SK-N-SH (cell line): Measurements from ENCODE around the gene HDAC4. TPM values are rescaled to one million over a fixed set of nuclear protein-coding genes. Genes with fewer than 3 reads are reported as not detected.

Source experiments
- CTCF ChIA-PET: fragments of 300-600, 350-600 bp; formaldehyde crosslinking; extraction: SDS; loops from one replicate; lab custom pipeline; 2021; lab: Yijun Ruan, JAX
- POLR2A ChIA-PET: fragments of 350-600 bp; sonication (Branson Sonifier 250); formaldehyde crosslinking; extraction: SDS; loops from one replicate; lab custom pipeline; 2020; ENCODE audit warnings: antibody characterized with exemption, inconsistent platforms; lab: Yijun Ruan, JAX
- DNase-seq: peaks from one replicate; pipeline ENCODE4 v3.0.0; 2012
- H2AFZ ChIP-seq: fragments of 200-600 bp; sonication (generic); 2 replicates; pipeline ENCODE4 v1.8.1; 2016; ENCODE audit warnings: antibody characterized with exemption, mild to moderate bottlenecking, low read depth
- H3F3A ChIP-seq: fragments of 200-600 bp; sonication (generic); replicated peaks from 2 replicates; pipeline ENCODE3; 2016; ENCODE audit warnings: antibody characterized with exemption, mild to moderate bottlenecking; ENCODE audit not compliant: insufficient read depth
- H3K27ac ChIP-seq, 2 experiments: fragments of 200-500 bp in 1 of 2; fragments of 200-600 bp in 1 of 2; sonication (Bioruptor generic) in 1 of 2; sonication (generic), shearing (Covaris generic) in 1 of 2; 2 replicates each; pipeline versions ENCODE4 v1.5.1 to v1.6.1; 2014 to 2016; ENCODE audit warnings: low read depth in 2 of 2, inconsistent platforms in 1 of 2, low read length in 1 of 2, mild to moderate bottlenecking in 1 of 2, mixed read lengths in 1 of 2
- H3K27me3 ChIP-seq: fragments of 200-600 bp; sonication (generic), shearing (Covaris generic); 2 replicates; pipeline ENCODE4 v1.6.1; 2016; ENCODE audit warnings: mixed run types; ENCODE audit not compliant: insufficient read depth
- H3K36me3 ChIP-seq, 2 experiments: fragments of 200-500 bp in 1 of 2; fragments of 200-600 bp in 1 of 2; sonication (Bioruptor generic) in 1 of 2; sonication (generic) in 1 of 2; replicated peaks in 1 of 2; 2 replicates each; pipeline versions ENCODE3 to v1.5.1; 2014 to 2016; ENCODE audit warnings: low read length in 1 of 2, mild to moderate bottlenecking in 1 of 2; ENCODE audit not compliant: insufficient read depth in 2 of 2, control insufficient read depth in 1 of 2
- H3K4me1 ChIP-seq, 2 experiments: fragments of 200-500 bp in 1 of 2; fragments of 200-600 bp in 1 of 2; sonication (Bioruptor generic) in 1 of 2; sonication (generic), shearing (Covaris generic) in 1 of 2; 2 replicates each; pipeline versions ENCODE4 v1.5.1 to v1.6.1; 2014 to 2016; ENCODE audit warnings: low read depth in 1 of 2, low read length in 1 of 2, mixed run types in 1 of 2; ENCODE audit not compliant: insufficient read depth in 2 of 2, control insufficient read depth in 1 of 2
- H3K4me2 ChIP-seq: fragments of 200-600 bp; sonication (generic), shearing (Covaris generic); 2 replicates; pipeline ENCODE4 v1.6.1; 2017; ENCODE audit warnings: mixed run types
- H3K4me3 ChIP-seq, 2 experiments: fragments of 200-500 bp in 1 of 2; fragments of 200-600 bp in 1 of 2; sonication (Bioruptor generic) in 1 of 2; sonication (generic), shearing (Covaris generic) in 1 of 2; 2 replicates each; pipeline versions ENCODE4 v1.5.1 to v1.8.1; 2014 to 2016; ENCODE audit warnings: low read depth in 2 of 2, inconsistent platforms in 1 of 2, low read length in 1 of 2, mild to moderate bottlenecking in 1 of 2, mixed read lengths in 1 of 2, moderate library complexity in 1 of 2
- H3K79me2 ChIP-seq: fragments of 200-600 bp; sonication (generic); 2 replicates; pipeline ENCODE4 v1.8.1; 2017; ENCODE audit warnings: mild to moderate bottlenecking; ENCODE audit not compliant: insufficient read depth
- H3K9ac ChIP-seq: fragments of 200-600 bp; sonication (generic); 2 replicates; pipeline ENCODE4 v1.6.1; 2017; ENCODE audit warnings: mixed run types
- H3K9me2 ChIP-seq: fragments of 200-600 bp; sonication (generic); 2 replicates; pipeline ENCODE4 v1.6.1; 2017; ENCODE audit warnings: mixed run types
- H3K9me3 ChIP-seq: fragments of 200-600 bp; sonication (generic); 2 replicates; pipeline ENCODE4 v1.6.1; 2017; ENCODE audit warnings: mixed run types, mild to moderate bottlenecking, moderate library complexity
- H4K20me1 ChIP-seq: fragments of 200-600 bp; sonication (generic); 2 replicates; pipeline ENCODE4 v1.6.1; 2017; ENCODE audit warnings: mild to moderate bottlenecking, mixed run types; ENCODE audit not compliant: insufficient read depth
- CHD2 ChIP-seq: fragments of 150-350 bp; IDR thresholded peaks from 2 replicates; pipeline ENCODE4 v1.6.1; 2018; ENCODE audit warnings: low read length; ENCODE audit not compliant: partially characterized antibody
- ELF1 ChIP-seq: IDR thresholded peaks from 2 replicates; pipeline ENCODE4 v1.4.0; 2012
- EP300 ChIP-seq, 2 experiments: IDR thresholded peaks; 2 replicates each; pipeline versions ENCODE4 v1.4.0 to v1.6.1; 2012; ENCODE audit warnings: borderline replicate concordance in 1 of 2, low read depth in 1 of 2, low read length in 1 of 2
- EZH2phosphoT487 ChIP-seq: fragments of 200-600 bp; sonication (generic); IDR thresholded peaks from 2 replicates; pipeline ENCODE4 v1.6.1; 2017; ENCODE audit warnings: low read depth, mixed run types, mild to moderate bottlenecking, antibody characterized with exemption, moderate library complexity, borderline replicate concordance
- FOXJ3 ChIP-seq: sonication (generic); formaldehyde crosslinking; IDR thresholded peaks from 2 replicates; pipeline ENCODE4 v1.5.1; 2020; ENCODE audit warnings: mild to moderate bottlenecking, missing genetic modification reagents
- GATA2 ChIP-seq: sonication (generic); formaldehyde crosslinking; IDR thresholded peaks from 2 replicates; pipeline ENCODE4 v1.5.0; 2020; ENCODE audit warnings: mild to moderate bottlenecking, missing genetic modification reagents
- IRF3 ChIP-seq: fragments of 150-350 bp; IDR thresholded peaks from 2 replicates; pipeline ENCODE4 v1.6.1; 2016; ENCODE audit warnings: mild to moderate bottlenecking, low read depth, low read length
- MXI1 ChIP-seq: IDR thresholded peaks from 2 replicates; pipeline ENCODE4 v1.6.1; 2012; ENCODE audit warnings: mild to moderate bottlenecking, low read depth, low read length, improper control_type of control experiment
- NRF1 ChIP-seq: IDR thresholded peaks from 2 replicates; pipeline ENCODE4 v1.6.1; 2012; ENCODE audit warnings: low read depth, mild to moderate bottlenecking, low read length
- POLR2AphosphoS5 ChIP-seq: IDR thresholded peaks from 2 replicates; pipeline ENCODE4 v1.6.1; 2012; ENCODE audit warnings: low read depth, low read length
- RAD21 ChIP-seq: IDR thresholded peaks from 2 replicates; pipeline ENCODE4 v1.6.1; 2012; ENCODE audit warnings: mild to moderate bottlenecking, low read length
- RFX5 ChIP-seq: IDR thresholded peaks from 2 replicates; pipeline ENCODE4 v1.6.1; 2012; ENCODE audit warnings: mild to moderate bottlenecking, improper control_type of control experiment, low read length
- TAF1 ChIP-seq: IDR thresholded peaks from 2 replicates; pipeline ENCODE4 v1.6.1; 2012; ENCODE audit warnings: low read depth, mild to moderate bottlenecking, low read length, moderate library complexity, borderline replicate concordance
- TCF12 ChIP-seq: IDR thresholded peaks from 2 replicates; pipeline ENCODE4 v1.4.0; 2012
- USF1 ChIP-seq: IDR thresholded peaks from 2 replicates; pipeline ENCODE4 v1.4.0; 2012; ENCODE audit warnings: low read depth, borderline replicate concordance
- WGBS: methylation state at CpG from one replicate; pipeline ENCODE4 v1.1.6; 2017; ENCODE audit warnings: low lambda C conversion rate; 5-methylcytosine and 5-hydroxymethylcytosine counted together
- polyA plus RNA-seq, 3 experiments: library from polyadenylated mRNA; depleted of rRNA; stranded (reverse); fragments of >200 nt; gene quantifications; 2 replicates each; pipeline ENCODE4 v1.2.3, GENCODE V29; 2012
- TF ChIP-seq, protein P1 (sequence below): IDR thresholded peaks from 2 replicates; pipeline ENCODE4; 2012
- TF ChIP-seq, protein P2 (sequence below): IDR thresholded peaks from 2 replicates; pipeline ENCODE4 v1.6.1; 2012; ENCODE audit warnings: mild to moderate bottlenecking, low read depth, low read length, moderate library complexity
- TF ChIP-seq, protein P3 (sequence below): IDR thresholded peaks from 2 replicates; pipeline ENCODE4 v1.4.0; 2012; ENCODE audit warnings: low read depth
- TF ChIP-seq, protein P4 (sequence below): fragments of 200-600 bp; sonication (generic); IDR thresholded peaks from 2 replicates; pipeline ENCODE4 v1.6.1; 2017; ENCODE audit warnings: antibody characterized with exemption, mild to moderate bottlenecking, moderate library complexity

HDAC4 gene
- polyA plus RNA-seq, 1 of the 3 experiments (the other 2 are of a cell fraction): 5.5 TPM

GRCh38 chr2:239337122-239337876, 63.5 kb downstream of the HDAC4 start:
- CTCF ChIA-PET: interaction anchor here (0.6 kb wide), 1 partner anchor 1592 kb away, joined by 3 read pairs; no protein-coding TSS in a partner anchor
- POLR2A ChIA-PET: no interaction called here
- H3K4me1 ChIP-seq: peaks cover 0 to 15% of the 10 kb centered on the region in 2 experiments; a peak in 2 of 4 replicates
- peaks cover 10% of the 10 kb centered on the region; the same call in 1 of the 2 replicates for H3K79me2 ChIP-seq
- H3K27me3 ChIP-seq: no peaks in the 10 kb centered on the region
- H4K20me1 ChIP-seq: no peaks in the 10 kb centered on the region
- no peak overlapping the region for H2AFZ ChIP-seq
- no peaks in the 10 kb centered on the region for H3K36me3 ChIP-seq
- H3K4me2 ChIP-seq: no peak overlapping the region
- H3F3A ChIP-seq: peaks cover 7% of the 10 kb centered on the region
- no peak for DNase-seq
- H3K9ac ChIP-seq: no peak overlapping the region
- H3K27ac ChIP-seq: no peak overlapping the region; a peak in 1 of 4 replicates
- TF ChIP-seq, protein P1, sequence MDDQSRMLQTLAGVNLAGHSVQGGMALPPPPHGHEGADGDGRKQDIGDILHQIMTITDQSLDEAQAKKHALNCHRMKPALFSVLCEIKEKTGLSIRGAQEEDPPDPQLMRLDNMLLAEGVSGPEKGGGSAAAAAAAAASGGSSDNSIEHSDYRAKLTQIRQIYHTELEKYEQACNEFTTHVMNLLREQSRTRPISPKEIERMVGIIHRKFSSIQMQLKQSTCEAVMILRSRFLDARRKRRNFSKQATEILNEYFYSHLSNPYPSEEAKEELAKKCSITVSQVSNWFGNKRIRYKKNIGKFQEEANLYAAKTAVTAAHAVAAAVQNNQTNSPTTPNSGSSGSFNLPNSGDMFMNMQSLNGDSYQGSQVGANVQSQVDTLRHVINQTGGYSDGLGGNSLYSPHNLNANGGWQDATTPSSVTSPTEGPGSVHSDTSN: no peak
- TF ChIP-seq, protein P2, sequence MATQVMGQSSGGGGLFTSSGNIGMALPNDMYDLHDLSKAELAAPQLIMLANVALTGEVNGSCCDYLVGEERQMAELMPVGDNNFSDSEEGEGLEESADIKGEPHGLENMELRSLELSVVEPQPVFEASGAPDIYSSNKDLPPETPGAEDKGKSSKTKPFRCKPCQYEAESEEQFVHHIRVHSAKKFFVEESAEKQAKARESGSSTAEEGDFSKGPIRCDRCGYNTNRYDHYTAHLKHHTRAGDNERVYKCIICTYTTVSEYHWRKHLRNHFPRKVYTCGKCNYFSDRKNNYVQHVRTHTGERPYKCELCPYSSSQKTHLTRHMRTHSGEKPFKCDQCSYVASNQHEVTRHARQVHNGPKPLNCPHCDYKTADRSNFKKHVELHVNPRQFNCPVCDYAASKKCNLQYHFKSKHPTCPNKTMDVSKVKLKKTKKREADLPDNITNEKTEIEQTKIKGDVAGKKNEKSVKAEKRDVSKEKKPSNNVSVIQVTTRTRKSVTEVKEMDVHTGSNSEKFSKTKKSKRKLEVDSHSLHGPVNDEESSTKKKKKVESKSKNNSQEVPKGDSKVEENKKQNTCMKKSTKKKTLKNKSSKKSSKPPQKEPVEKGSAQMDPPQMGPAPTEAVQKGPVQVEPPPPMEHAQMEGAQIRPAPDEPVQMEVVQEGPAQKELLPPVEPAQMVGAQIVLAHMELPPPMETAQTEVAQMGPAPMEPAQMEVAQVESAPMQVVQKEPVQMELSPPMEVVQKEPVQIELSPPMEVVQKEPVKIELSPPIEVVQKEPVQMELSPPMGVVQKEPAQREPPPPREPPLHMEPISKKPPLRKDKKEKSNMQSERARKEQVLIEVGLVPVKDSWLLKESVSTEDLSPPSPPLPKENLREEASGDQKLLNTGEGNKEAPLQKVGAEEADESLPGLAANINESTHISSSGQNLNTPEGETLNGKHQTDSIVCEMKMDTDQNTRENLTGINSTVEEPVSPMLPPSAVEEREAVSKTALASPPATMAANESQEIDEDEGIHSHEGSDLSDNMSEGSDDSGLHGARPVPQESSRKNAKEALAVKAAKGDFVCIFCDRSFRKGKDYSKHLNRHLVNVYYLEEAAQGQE: no peak
- TF ChIP-seq FOXJ3 (CRISPR knock-in tag): no peak
- TF ChIP-seq, protein P3, sequence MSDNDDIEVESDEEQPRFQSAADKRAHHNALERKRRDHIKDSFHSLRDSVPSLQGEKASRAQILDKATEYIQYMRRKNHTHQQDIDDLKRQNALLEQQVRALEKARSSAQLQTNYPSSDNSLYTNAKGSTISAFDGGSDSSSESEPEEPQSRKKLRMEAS: no peak
- no peak for TF ChIP-seq CHD2
- TF ChIP-seq EP300 (IDR thresholded peaks at IDR 0.05; ENCODE audit: borderline replicate concordance in 1 of 2, low read depth in 1 of 2, low read length in 1 of 2): no peak
- no peak for TF ChIP-seq RAD21
- TF ChIP-seq ELF1: no peak
- no peak for TF ChIP-seq POLR2AphosphoS5
- no peak for TF ChIP-seq IRF3
- no peak for TF ChIP-seq USF1
- TF ChIP-seq EZH2phosphoT487: no peak
- no peak for TF ChIP-seq NRF1
- TF ChIP-seq RFX5: no peak
- TF ChIP-seq, protein P4, sequence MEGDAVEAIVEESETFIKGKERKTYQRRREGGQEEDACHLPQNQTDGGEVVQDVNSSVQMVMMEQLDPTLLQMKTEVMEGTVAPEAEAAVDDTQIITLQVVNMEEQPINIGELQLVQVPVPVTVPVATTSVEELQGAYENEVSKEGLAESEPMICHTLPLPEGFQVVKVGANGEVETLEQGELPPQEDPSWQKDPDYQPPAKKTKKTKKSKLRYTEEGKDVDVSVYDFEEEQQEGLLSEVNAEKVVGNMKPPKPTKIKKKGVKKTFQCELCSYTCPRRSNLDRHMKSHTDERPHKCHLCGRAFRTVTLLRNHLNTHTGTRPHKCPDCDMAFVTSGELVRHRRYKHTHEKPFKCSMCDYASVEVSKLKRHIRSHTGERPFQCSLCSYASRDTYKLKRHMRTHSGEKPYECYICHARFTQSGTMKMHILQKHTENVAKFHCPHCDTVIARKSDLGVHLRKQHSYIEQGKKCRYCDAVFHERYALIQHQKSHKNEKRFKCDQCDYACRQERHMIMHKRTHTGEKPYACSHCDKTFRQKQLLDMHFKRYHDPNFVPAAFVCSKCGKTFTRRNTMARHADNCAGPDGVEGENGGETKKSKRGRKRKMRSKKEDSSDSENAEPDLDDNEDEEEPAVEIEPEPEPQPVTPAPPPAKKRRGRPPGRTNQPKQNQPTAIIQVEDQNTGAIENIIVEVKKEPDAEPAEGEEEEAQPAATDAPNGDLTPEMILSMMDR: no peak
- no peak for TF ChIP-seq TAF1
- TF ChIP-seq GATA2: no peak
- no peak for TF ChIP-seq MXI1
- TF ChIP-seq TCF12: no peak
- H3K4me3 ChIP-seq: no peak overlapping the region
- H3K9me2 ChIP-seq: peaks cover 5% of the 10 kb centered on the region; the same call in 1 of the 2 replicates
- WGBS: 94% methylated on average over 28 of the region's 28 CpGs
- H3K9me3 ChIP-seq: no peaks in the 10 kb centered on the region
